ENCODE measurements around the gene MYL10. TPM values are rescaled to one million over a fixed set of nuclear protein-coding genes. Genes with fewer than 3 reads are reported as not detected.

The MYL10 gene
- total RNA-seq: not detected
- long read RNA-seq: 0 reads

GRCh38 chr7:101629171-101629570 is at the start of gene MYL10:
Gene MYL10 (minus strand): TSS chr7:101629296. CDS start chr7:101629118, 178 bp downstream.
- ATAC-seq (no peak), DNase-seq (no peak)
- intact Hi-C loops (cut with DNase I, micrococcal nuclease): no loop called here

GRCh38 chr7:101678658-101679057 is 49.6 kb upstream of the MYL10 start:
- no peak for DNase-seq
- intact Hi-C loops (cut with DNase I, micrococcal nuclease): no loop called here
- ATAC-seq: no peak

GRCh38 chr7:101677797-101678479 is 48.8 kb upstream of the MYL10 start:
- DNase-seq (no peak), ATAC-seq (no peak)
- intact Hi-C loops (cut with DNase I, micrococcal nuclease): no loop called here

- ATAC-seq: peak; percentile 26
- intact Hi-C loops (cut with DNase I, micrococcal nuclease): no loop called here
Measured at GRCh38 chr7:101677391-101677790, 48.3 kb upstream of the MYL10 start.

GRCh38 chr7:101676956-101677355 is 47.9 kb upstream of the MYL10 start:
- intact Hi-C loops (cut with DNase I, micrococcal nuclease): no loop called here
- DNase-seq (no peak), ATAC-seq (peak; percentile 32)

More at GRCh38 chr7:101677391-101677790, 48.3 kb upstream of the MYL10 start:
- no peak for DNase-seq

- DNase-seq (no peak), ATAC-seq (no peak)
- intact Hi-C loops (cut with DNase I, micrococcal nuclease): no loop called here
Measured at GRCh38 chr7:101676062-101676598, 47.0 kb upstream of the MYL10 start.

- ATAC-seq: no peak
- no peak for DNase-seq
- intact Hi-C loops (cut with DNase I, micrococcal nuclease): no loop called here
Measured at GRCh38 chr7:101674439-101674838, 45.3 kb upstream of the MYL10 start.

- DNase-seq (no peak), ATAC-seq (no peak)
- intact Hi-C loops (cut with DNase I, micrococcal nuclease): no loop called here
Measured at GRCh38 chr7:101673951-101674350, 44.9 kb upstream of the MYL10 start.

GRCh38 chr7:101673315-101673714 is 44.2 kb upstream of the MYL10 start:
- no peak for ATAC-seq
- intact Hi-C loops (cut with DNase I, micrococcal nuclease): no loop called here
- DNase-seq: no peak

- no peak for DNase-seq
- no peak for ATAC-seq
- intact Hi-C loops (cut with DNase I, micrococcal nuclease): no loop called here
Measured at GRCh38 chr7:101671371-101672356, 42.6 kb upstream of the MYL10 start.

GRCh38 chr7:101669307-101669706 is 40.2 kb upstream of the MYL10 start:
- intact Hi-C loops (cut with DNase I, micrococcal nuclease): no loop called here
- DNase-seq: peak in 1 of 2 donors; percentile 28
- ATAC-seq: peak; percentile 31

GRCh38 chr7:101668726-101669125 is 39.6 kb upstream of the MYL10 start:
- intact Hi-C loops (cut with DNase I, micrococcal nuclease): no loop called here
- ATAC-seq (no peak), DNase-seq (no peak)

GRCh38 chr7:101667920-101668319 is 38.8 kb upstream of the MYL10 start:
- ATAC-seq (no peak), DNase-seq (no peak)
- intact Hi-C loops (cut with DNase I, micrococcal nuclease): no loop called here

GRCh38 chr7:101667399-101667798 is 38.3 kb upstream of the MYL10 start:
- no peak for ATAC-seq
- no peak for DNase-seq
- intact Hi-C loops (cut with DNase I, micrococcal nuclease): no loop called here

GRCh38 chr7:101666741-101667140 is 37.6 kb upstream of the MYL10 start:
- intact Hi-C loops (cut with DNase I, micrococcal nuclease): no loop called here
- ATAC-seq (no peak), DNase-seq (no peak)

- ATAC-seq (no peak), DNase-seq (no peak)
- intact Hi-C loops (cut with DNase I, micrococcal nuclease): no loop called here
Measured at GRCh38 chr7:101666293-101666692, 37.2 kb upstream of the MYL10 start.

- intact Hi-C loops (cut with DNase I, micrococcal nuclease): no loop called here
- DNase-seq: no peak
- no peak for ATAC-seq
Measured at GRCh38 chr7:101664893-101665471, 35.9 kb upstream of the MYL10 start.

GRCh38 chr7:101664436-101664835 is 35.3 kb upstream of the MYL10 start:
- no peak for DNase-seq
- intact Hi-C loops (cut with DNase I, micrococcal nuclease): no loop called here
- ATAC-seq: no peak

GRCh38 chr7:101663747-101664146 is 34.7 kb upstream of the MYL10 start:
- no peak for DNase-seq
- intact Hi-C loops (cut with DNase I, micrococcal nuclease): no loop called here
- no peak for ATAC-seq

Measured in left colon (tissue), 2 donors.